HG03571 (cell line): Measurements from ENCODE around the gene HSD3B7.
"Not testable (repeated sequence)": the region's sequence is repeated elsewhere in the genome, so short reads cannot be mapped to it uniquely, and the experiment has no call there.

Experiments used
- ATAC-seq: cut with Tn5 transposase; IDR thresholded peaks from one replicate; pipeline ENCODE4 v1.9.1; 2021; ENCODE audit not compliant: unreplicated experiment

The HSD3B7 gene

DNA sequence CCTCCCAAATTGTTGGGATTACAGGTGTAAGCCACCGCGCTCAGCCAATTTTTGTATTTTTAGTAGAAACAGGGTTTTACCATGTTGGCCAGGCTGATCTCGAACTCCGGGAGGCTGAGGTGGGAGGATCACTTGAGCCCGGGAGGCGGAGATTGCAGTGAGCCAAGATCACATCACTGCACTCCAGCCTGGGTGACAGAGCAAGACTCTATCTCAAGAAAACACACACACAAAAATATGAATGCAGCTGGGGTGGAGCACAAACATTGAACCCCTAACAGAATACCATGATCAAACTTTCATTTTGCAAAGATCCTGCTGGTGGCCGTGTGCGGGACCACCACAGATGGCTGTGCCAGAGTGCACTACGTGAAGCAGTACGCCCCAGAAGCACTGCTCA is 32.7 kb downstream of the HSD3B7 start:
- not testable (repeated sequence) for ATAC-seq

DNA sequence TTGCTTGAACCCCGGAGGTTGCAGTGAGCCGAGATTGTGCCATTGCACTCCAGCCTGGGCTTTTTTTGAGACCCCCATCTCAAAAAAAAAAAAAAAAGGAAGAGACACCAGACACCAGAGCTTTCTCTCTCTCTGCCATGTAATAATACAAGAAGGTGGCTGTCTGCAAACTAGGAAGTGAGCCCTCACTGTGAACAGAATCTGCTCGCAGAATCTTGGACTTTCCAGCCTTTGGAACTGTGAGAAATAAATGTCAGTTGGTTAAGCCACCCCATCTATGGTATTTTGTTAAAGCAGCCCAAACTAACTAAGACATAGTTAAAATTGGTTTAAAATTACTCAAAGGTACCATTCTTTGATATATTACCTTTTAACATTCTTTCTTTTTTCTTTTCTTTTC is 35.5 kb downstream of the HSD3B7 start:
- ATAC-seq, result no peak

DNA sequence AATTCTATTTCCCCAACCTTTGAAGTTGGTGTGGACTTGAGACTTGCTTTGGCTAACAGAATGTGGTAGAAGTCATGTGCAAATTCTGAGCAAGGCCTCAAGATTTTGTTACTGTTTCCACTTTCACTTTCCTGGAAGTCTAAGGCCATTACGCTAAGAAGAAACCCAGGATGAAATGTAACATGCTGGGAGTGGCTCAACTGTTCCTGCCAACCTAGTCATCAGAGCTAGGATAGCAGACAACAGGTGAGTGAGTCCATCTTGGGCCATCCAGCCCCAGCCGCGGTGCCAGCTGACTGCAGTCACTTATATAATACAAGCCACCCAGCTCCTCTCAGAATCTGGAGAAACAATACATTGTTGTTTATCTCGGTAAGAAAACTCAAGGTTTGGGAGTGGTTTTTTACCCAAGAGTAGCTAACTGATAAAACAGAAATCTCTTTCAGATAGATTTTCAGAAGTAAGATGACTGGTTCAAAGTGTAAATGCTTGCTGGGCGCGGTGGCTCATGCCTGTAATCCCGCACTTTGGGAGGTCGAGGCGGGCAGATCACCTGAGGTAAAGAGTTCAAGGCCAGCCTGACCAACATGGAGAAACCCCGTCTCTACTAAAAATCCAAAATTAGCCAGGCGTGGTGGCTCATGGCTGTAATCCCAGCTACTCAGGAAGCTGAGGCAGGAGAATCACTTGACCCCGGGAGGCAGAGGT is 37.7 kb downstream of the HSD3B7 start:
- no peak for ATAC-seq

DNA sequence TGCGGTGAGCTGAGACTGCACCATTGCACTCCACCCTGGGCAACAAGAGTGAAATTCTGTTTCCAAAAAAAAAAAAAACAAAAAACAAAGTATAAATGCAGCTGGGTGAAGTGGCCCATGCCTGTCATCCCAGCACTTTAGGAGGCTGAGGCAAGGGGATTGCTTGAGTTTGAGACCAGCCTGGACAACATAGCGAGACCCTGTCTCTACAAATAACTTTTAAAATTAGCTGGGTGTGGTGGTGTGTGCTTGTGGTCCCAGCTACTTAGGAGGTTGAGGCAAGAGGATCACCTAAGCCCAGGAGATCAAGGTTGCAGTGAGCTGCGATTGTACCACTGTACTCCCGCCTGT is 38.2 kb downstream of the HSD3B7 start:
- no peak for ATAC-seq

DNA sequence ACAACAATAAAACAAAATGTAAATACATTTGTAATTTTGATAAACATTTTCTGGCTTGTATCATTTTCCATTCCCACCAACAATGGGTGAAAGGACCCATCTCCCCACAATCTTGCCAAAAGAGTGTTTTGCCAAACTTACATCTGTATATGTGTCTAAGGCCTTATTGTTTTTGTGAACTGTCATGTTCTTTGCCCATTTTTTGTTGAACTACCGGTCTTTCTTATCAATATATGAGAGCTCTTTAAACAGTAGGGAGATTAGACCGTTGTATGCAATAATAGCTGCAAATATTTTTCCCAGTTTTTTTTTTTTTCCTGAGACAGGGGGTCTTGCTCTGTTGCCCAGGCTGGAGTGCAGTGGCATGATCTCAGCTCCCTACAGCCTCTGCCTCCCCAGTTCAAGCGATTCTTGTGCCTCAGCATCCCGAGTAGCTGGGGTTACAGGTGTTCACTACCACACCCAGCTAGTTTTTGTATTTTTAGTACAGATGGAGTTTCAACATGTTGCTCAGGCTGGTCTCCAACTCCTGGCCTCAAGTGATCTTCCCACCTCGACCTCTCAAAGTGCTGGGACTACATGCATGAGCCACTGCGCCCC is 38.7 kb downstream of the HSD3B7 start:
- no peak for ATAC-seq

DNA sequence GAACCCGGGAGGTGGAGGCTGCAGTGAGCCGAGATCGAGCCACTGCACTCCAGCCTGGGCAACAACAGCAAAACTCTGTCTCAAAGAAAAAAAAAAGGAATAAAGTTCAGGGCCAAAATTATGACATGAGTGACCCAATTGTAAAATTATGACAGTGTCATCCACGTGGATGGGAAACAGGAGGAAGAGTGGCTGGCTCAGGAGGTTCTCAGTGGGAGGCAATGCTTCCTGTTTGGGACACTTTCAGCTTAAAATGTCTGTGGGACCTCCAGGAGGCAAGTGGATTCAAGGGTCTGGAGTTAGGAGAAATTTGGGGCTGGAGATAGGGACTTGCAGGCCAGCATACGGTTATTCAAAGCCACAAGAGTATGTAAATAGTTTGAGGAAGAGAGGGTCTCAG is 40.3 kb downstream of the HSD3B7 start:
- ATAC-seq, result no peak

DNA sequence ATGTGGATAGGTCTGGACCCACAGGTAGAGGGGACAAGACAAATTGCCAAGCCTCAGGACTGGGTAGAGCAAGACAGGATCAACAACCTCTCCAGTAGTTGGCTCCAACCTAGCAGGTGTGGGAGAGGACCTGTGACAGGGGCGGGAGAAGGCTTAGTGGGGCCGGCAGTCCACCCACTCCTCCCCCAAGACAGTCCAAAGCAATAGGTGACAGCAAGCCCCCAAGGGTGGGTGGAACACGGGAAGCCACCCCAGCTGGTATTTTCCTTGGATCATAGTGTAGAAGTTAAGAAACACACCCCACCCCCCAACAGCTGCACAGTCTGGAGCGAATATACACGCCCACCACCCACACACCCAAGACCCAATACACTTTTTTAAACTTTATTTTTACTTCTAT is 44.3 kb downstream of the HSD3B7 start:
- ATAC-seq, result no peak

DNA sequence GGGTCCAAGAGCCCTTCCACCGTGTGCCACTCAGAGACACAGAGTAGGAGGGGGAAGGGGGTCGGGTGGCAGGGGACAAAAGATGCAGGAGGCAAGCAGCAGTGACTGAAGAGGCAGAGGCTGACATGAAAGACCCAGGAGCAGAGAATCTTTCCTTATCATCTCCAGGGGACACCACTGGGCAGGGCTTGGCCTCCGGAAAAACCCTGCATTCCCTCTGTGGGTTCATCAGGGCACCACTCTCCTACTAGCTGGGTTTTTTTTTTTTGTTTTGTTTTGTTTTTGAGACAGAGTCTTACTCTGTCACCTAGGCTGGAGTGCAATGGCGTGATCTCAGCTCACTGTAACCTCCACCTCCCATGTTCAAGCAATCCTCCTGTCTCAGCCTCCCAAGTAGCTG is 46.3 kb downstream of the HSD3B7 start:
- no peak for ATAC-seq

DNA sequence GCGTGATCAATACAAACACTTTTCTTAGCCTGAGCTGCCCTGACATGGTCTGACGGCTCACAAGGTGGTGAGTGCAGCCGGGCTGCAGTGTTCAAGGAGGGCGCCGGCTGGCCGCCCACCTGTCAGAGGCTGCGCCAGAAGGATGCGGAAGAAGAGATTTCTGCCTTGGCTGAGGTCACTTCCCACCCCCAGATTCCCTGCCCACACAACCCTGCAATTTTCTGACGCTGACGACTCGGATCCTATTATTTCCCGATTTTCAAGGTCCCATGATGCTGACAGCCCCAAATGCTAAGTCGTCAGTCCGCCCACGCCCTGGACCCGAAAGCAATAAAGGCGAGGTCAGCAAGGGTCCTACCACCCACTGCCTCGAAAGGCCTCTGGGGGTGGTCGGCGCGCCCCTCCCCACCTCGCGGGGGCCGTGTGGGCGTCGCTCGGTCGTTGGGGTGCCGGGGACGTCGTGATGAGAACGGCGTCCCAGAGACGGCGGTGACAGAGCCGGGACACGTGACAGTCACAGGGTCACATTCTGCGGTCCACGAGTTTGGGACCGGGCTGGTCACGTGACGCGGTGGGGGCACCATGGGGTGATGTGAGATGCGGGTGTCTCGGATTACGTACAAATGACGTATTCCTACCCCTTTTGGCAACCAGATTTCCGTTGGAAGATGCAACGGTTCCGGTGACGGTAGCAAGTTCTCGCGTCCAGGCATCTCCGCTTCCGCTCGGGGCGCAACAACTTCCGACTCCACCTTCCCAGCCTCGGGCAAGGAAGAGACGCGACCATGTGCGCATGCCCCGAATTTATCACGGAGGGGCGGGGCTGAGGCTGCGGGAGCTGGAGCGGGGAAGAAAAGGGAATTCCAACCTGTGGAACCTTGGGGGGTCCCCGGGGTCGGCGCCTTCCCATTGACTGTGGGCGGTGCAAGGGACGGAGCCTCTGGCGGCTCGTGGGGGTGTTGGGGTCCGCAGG is 48.0 kb downstream of the HSD3B7 start, which contains the start of gene STX4:
Gene STX4, plus strand, starts transcription at position 823 of the 973 bp plus-strand sequence. CDS start 248 bp downstream, outside the sequence.
- peak; percentile 65 for ATAC-seq

DNA sequence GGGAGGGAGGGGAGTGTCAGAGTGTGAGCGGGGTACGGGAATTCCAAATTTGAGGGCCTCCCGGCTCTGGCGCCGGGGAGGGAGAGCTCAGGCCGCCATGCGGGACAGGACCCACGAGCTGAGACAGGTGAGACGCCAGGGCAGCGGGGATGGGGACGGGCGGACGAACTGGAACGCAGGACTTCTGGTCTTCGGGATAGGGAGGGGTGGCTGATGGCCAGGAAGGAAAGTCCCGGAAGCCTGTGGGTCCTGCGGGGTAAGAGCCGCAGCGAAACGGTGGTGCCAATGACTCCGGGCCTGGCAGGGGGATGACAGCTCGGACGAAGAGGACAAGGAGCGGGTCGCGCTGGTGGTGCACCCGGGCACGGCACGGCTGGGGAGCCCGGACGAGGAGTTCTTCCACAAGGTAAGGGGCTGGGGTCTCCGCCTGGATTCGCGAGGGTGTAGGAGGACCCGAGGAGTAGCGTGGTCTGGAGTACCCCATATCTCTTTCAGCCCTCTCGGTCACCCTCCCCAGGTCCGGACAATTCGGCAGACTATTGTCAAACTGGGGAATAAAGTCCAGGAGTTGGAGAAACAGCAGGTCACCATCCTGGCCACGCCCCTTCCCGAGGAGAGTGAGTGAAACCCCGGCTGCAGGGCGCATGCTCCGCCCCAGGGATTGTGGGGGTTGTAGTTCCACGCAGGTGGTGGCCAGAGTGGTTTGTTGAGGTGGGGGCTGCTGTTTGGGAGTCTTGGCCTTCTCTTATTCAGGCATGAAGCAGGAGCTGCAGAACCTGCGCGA is 48.9 kb downstream of the HSD3B7 start:
- peak; percentile 42 for ATAC-seq

DNA sequence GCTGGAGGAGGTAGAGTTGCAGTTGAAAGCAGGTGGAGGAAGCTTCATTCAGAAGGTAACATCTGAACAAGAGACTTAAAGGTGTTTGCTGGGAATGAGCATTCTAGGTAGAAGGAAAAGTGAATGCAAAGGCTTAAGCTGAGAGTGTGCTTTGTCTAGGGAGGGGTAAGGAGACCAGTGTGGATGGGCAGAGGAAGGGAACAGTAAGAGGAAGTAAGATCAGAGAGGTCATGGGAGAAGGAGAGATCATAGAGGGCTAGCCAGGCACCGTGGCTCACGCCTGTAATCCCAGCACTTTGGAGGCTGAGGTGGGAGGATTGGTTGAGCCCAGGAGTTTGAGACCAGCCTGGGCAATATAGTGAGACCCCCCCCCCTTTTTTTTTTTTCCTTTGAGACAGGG is 51.7 kb downstream of the HSD3B7 start:
- no peak for ATAC-seq
